NT2/D1 (cell line): Measurements from ENCODE around the gene HOXB3.

Experiments used
- SUZ12 ChIP-seq: IDR thresholded peaks from 2 replicates; pipeline ENCODE4 v1.6.1; 2011; ENCODE audit not compliant: insufficient read length, insufficient read depth; ENCODE audit errors: extremely low read depth
- YY1 ChIP-seq: IDR thresholded peaks from 2 replicates; pipeline ENCODE4 v1.6.1; 2011; ENCODE audit not compliant: insufficient read length, insufficient read depth

DNA sequence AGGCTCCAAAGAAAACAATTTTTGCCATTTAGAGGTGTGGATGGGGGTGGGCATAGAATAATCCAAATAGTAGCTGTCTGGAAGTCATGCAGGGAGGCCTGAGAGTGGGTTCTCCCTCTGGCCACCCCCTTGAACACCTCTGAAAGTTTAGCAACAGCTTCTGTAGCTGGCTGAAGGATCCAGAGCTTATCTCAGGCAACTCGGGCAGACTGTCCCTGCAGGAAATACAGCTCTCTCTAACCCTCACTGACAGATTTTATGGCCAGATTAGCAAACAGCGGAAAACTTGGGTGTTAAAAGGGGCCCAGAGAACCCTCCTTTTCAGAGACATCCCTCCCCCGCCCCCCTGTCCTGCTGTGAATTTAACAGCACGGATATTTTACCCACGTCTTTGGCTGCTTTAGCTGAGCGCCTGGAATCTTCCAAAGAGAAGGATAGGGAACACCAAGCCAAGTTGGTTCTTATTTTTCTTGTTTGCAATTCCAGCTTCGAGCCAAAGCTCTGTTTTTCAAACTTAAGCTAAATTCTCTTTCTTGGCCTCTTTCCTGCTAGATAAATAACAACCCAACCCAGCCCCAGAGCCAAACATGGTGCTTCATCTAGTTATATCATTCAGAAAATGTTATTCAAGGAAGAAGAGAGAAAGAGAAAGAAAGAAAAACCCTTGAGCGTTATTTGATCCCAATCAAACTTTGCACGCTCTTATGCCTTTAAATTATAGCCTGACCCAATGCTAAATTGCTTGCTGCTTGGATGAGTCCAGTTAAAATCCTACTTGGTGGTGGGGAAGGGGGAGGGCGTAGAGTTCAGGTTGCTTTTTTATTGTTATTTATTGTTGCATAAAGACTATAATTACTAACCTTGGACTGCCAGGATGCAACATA lies 42.9 kb downstream of the HOXB3 start:
- TF ChIP-seq YY1 (no peak), SUZ12 (no peak)
